ENCODE data around the gene SPRED1.
A peak's percentile ranks its signal among the peaks of the same experiment; 100 is the strongest.

The SPRED1 gene

DNA sequence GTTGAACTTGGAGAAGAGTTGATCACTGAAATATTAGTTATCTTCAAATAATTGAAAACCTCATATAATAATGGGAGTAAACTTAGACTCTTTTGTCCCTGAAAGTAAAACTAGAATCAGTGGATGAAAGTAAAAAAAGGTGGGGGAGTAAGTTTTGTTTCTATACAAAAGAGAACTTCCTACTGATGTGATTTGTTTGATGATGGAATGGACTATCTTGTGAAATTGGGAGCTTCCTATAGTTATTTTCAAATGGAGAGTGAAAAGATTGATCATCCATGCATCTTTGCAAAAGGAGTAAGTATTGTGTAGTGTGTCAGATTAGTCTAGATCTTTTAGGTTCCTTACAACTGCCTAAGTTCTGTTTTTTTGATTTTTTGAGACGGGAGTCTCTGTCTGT is 28.4 kb downstream of the SPRED1 start:
- Histone ChIP-seq H3K4me3 (no peak overlapping the region), H3K27me3 (no peaks in the 10 kb centered on the region), H3K9me3 (replicated peaks in 1 of 11) (peaks cover 5 to 71% (median 52%) of the 10 kb centered on the region in 11 experiments; a peak in 21 of 22 replicates), H3K27ac (no peak overlapping the region), H3K36me3 (peaks cover 35 to 94% (median 70%) of the 10 kb centered on the region in 11 experiments), H3K4me2 (peak overlapping the region in 1 of 11 experiments; percentile 24; a peak in 1 of 22 replicates), H4K20me1 (peaks cover 7 to 100% (median 96%) of the 10 kb centered on the region in 11 experiments; a peak in 21 of 22 replicates), H3K9ac (no peak overlapping the region), H3K4me1 (peaks cover 0 to 64% (median 0%) of the 10 kb centered on the region in 10 experiments; a peak in 4 of 20 replicates)
- no peak for TF ChIP-seq Cebpa-rat (IDR thresholded peaks at IDR 0.05)

GRCh38 chr15:38283010-38283409 is 30.4 kb downstream of the SPRED1 start:
- peaks cover 0 to 71% (median 0%) of the 10 kb centered on the region in 10 experiments; a peak in 4 of 20 replicates for H3K4me1 ChIP-seq
- peaks cover 6 to 100% (median 91%) of the 10 kb centered on the region in 11 experiments; a peak in 21 of 22 replicates for H4K20me1 ChIP-seq
- H3K9me3 ChIP-seq (replicated peaks in 1 of 11): peaks cover 8 to 74% (median 54%) of the 10 kb centered on the region in 11 experiments; a peak in 21 of 22 replicates
- no peak overlapping the region for H3K4me3 ChIP-seq
- peaks cover 35 to 95% (median 67%) of the 10 kb centered on the region in 11 experiments; a peak in 21 of 22 replicates for H3K36me3 ChIP-seq
- TF ChIP-seq Cebpa-rat (IDR thresholded peaks at IDR 0.05): no peak
- no peaks in the 10 kb centered on the region for H3K27me3 ChIP-seq
- H3K4me2 ChIP-seq: 0 out of 22 replicates have a peak overlapping the region, but pooled peaks of 1 of the 11 experiments have one; percentile 23
- no peak overlapping the region for H3K9ac ChIP-seq
- H3K27ac ChIP-seq: no peak overlapping the region

DNA sequence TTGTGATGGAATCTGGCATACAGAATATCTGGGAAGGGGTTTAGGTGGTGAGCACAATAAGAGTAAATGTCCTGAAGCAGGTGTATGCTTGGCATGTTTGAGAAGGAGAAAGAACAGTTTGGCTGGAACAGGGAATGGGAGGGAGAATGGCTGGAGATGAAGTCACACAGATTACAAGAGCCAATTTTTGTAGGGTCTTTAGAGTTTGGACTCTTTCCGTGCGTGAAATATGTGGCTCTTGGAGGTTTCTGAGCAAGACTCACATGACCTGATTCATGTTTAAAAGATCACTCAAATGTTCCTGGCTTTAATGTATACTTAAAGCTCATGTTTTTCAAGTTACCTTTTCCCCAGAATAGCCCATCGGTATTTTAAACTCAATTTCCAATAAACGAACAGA is 32.8 kb downstream of the SPRED1 start:
- peaks cover 3 to 100% (median 73%) of the 10 kb centered on the region in 11 experiments; a peak in 20 of 22 replicates for H4K20me1 ChIP-seq
- H3K27ac ChIP-seq: no peak overlapping the region
- no peak overlapping the region for H3K4me3 ChIP-seq
- no peak overlapping the region for H3K9ac ChIP-seq
- H3K4me2 ChIP-seq: no peak overlapping the region
- H3K4me1 ChIP-seq: peaks cover 0 to 70% (median 0%) of the 10 kb centered on the region in 10 experiments; a peak in 4 of 20 replicates
- H3K27me3 ChIP-seq: no peaks in the 10 kb centered on the region
- TF ChIP-seq Cebpa-rat (IDR thresholded peaks at IDR 0.05): no peak
- peaks cover 53 to 96% (median 75%) of the 10 kb centered on the region in 11 experiments; a peak in 21 of 22 replicates for H3K36me3 ChIP-seq
- H3K9me3 ChIP-seq (replicated peaks in 1 of 11): peaks cover 25 to 79% (median 69%) of the 10 kb centered on the region in 11 experiments

DNA sequence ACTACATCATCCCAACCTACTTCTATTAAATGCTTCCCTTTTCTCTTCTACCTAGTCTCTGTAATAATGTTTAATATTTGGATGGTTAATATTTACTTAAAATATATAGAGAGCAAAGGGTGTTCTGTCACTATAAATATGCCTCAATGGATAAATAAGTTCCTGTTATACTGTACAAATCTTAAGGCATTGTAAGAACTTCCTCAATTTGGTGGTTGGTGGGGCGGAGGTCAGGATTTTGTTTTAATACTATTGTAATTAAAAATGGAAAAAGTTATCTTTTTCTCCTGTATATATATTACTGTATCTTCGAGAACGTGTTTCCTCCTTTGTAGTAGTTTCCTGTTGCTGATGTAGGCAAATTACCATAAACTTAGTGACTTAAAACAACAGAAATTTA is 41.5 kb downstream of the SPRED1 start:
- Histone ChIP-seq H3K36me3 (peaks cover 49 to 84% (median 73%) of the 10 kb centered on the region in 11 experiments), H3K9ac (no peak overlapping the region), H3K9me3 (replicated peaks in 1 of 11) (peaks cover 22 to 41% (median 31%) of the 10 kb centered on the region in 11 experiments; a peak in 21 of 22 replicates), H3K27ac (no peak overlapping the region), H4K20me1 (peaks cover 0 to 100% (median 72%) of the 10 kb centered on the region in 11 experiments; a peak in 17 of 22 replicates), H3K4me1 (peaks cover 0 to 86% (median 9%) of the 10 kb centered on the region in 10 experiments; a peak in 11 of 20 replicates), H3K4me2 (peak overlapping the region in 5 of 11 experiments; percentile 8 to 70 (median 46); a peak in 6 of 22 replicates), H3K27me3 (no peaks in the 10 kb centered on the region), H3K4me3 (no peak overlapping the region)
- no peak for TF ChIP-seq Cebpa-rat (IDR thresholded peaks at IDR 0.05)

GRCh38 chr15:38297623-38298388 is 45.2 kb downstream of the SPRED1 start:
- Histone ChIP-seq H3K27me3 (no peaks in the 10 kb centered on the region), H3K4me3 (no peak overlapping the region), H3K36me3 (peaks cover 54 to 87% (median 74%) of the 10 kb centered on the region in 11 experiments), H4K20me1 (peaks cover 0 to 100% (median 83%) of the 10 kb centered on the region in 11 experiments; a peak in 17 of 22 replicates), H3K9ac (no peak overlapping the region), H3K4me2 (no peak overlapping the region; a peak in 1 of 22 replicates), H3K9me3 (replicated peaks in 1 of 11) (peaks cover 0 to 6% (median 0%) of the 10 kb centered on the region in 11 experiments; a peak in 3 of 22 replicates), H3K27ac (no peak overlapping the region), H3K4me1 (peaks cover 0 to 67% (median 20%) of the 10 kb centered on the region in 10 experiments; a peak in 12 of 20 replicates)
- no peak for TF ChIP-seq Cebpa-rat (IDR thresholded peaks at IDR 0.05)

GRCh38 chr15:38299216-38299615 is 46.6 kb downstream of the SPRED1 start:
- Histone ChIP-seq H3K4me1 (peaks cover 0 to 67% (median 10%) of the 10 kb centered on the region in 10 experiments; a peak in 10 of 20 replicates), H3K27ac (peak overlapping the region in 3 of 11 experiments; percentile 7 to 51 (median 31); a peak in 2 of 22 replicates), H3K9ac (no peak overlapping the region), H3K9me3 (replicated peaks in 1 of 11) (no peaks in the 10 kb centered on the region), H3K27me3 (no peaks in the 10 kb centered on the region), H3K4me2 (peak overlapping the region in 2 of 11 experiments; percentile 22 to 33; a peak in 2 of 22 replicates), H3K4me3 (no peak overlapping the region), H3K36me3 (peaks cover 53 to 89% (median 73%) of the 10 kb centered on the region in 11 experiments), H4K20me1 (peaks cover 0 to 99% (median 69%) of the 10 kb centered on the region in 11 experiments; a peak in 17 of 22 replicates)
- TF ChIP-seq Cebpa-rat (IDR thresholded peaks at IDR 0.05): no peak

DNA sequence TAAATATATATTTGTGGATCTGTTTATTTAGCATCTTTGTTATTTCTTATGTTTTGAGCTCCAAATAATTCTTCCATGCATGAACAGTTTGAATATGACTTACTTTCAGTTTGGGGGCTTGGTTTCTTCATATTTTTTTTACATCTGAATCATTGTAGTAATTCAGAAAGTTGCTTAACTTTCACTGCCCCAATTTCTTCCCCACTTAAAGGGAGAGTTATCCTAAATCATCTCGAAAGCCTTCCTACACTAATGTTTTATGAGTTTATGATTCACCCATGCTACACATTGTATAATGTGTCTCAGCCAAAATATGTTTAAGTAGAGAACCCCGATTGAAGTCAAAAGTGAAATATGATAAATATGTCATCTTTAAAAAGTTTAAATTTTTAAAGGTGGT is 47.8 kb downstream of the SPRED1 start:
- Histone ChIP-seq H3K27me3 (no peaks in the 10 kb centered on the region), H3K4me3 (no peak overlapping the region), H3K27ac (peak overlapping the region in 6 of 11 experiments; percentile 12 to 59 (median 28); a peak in 7 of 22 replicates), H3K4me2 (peak overlapping the region in 2 of 11 experiments; percentile 20 to 22; a peak in 2 of 22 replicates), H3K9ac (no peak overlapping the region), H4K20me1 (peaks cover 0 to 99% (median 60%) of the 10 kb centered on the region in 11 experiments; a peak in 15 of 22 replicates), H3K36me3 (peaks cover 57 to 92% (median 77%) of the 10 kb centered on the region in 11 experiments), H3K4me1 (peaks cover 0 to 66% (median 10%) of the 10 kb centered on the region in 10 experiments; a peak in 10 of 20 replicates), H3K9me3 (replicated peaks in 1 of 11) (no peaks in the 10 kb centered on the region; a peak in 1 of 22 replicates)
- TF ChIP-seq Cebpa-rat (IDR thresholded peaks at IDR 0.05): no peak

DNA sequence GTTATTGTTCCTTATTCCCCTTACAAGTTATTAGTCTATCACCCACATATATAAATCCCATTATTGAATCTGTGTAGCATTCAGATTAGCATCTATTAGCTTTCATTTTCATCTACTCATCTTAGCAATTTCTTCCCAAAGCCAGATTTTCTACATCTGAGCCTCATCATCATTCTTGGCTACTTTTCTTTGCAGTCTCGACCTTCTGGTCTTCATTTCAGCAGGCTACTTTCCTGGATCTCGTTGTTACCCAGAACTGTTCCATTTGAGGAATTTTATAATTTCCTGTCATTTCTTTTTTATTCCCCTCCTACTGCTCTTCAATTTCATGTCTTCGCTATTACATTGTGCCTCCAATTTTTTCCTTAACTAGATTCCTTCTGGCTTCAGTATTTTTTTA is 51.8 kb downstream of the SPRED1 start:
- Histone ChIP-seq H3K27ac (peak overlapping the region in 1 of 11 experiments; percentile 4; a peak in 1 of 22 replicates), H3K9me3 (replicated peaks in 1 of 11) (peaks cover 0 to 10% (median 0%) of the 10 kb centered on the region in 11 experiments; a peak in 3 of 22 replicates), H3K4me1 (peaks cover 4 to 61% (median 21%) of the 10 kb centered on the region in 10 experiments; a peak in 15 of 20 replicates), H3K36me3 (peaks cover 68 to 100% (median 92%) of the 10 kb centered on the region in 11 experiments), H3K27me3 (no peaks in the 10 kb centered on the region), H4K20me1 (peaks cover 0 to 99% (median 40%) of the 10 kb centered on the region in 11 experiments; a peak in 17 of 22 replicates), H3K4me3 (no peak overlapping the region), H3K4me2 (0 out of 22 replicates have a peak overlapping the region, but pooled peaks of 2 of the 11 experiments have one; percentile 1 to 2), H3K9ac (no peak overlapping the region)
- TF ChIP-seq Cebpa-rat (IDR thresholded peaks at IDR 0.05): no peak
